AG04449 (cell line): Measurements from ENCODE around the gene RELCH.

Experiments
- CTCF ChIA-PET: fragments of 350-600 bp; formaldehyde crosslinking; extraction: SDS; loops from one replicate; lab custom pipeline; 2021; ENCODE audit warnings: antibody characterized with exemption; lab: Yijun Ruan, JAX
- POLR2A ChIA-PET: fragments of 400-600, 350-600 bp; formaldehyde crosslinking; extraction: SDS; loops from one replicate; lab custom pipeline; 2020; ENCODE audit warnings: antibody characterized with exemption, inconsistent platforms; lab: Yijun Ruan, JAX
- DNase-seq: peaks from one replicate; pipeline ENCODE4 v3.0.0-alpha.2; 2010; ENCODE audit warnings: low read depth, low spot score
- H3K4me3 ChIP-seq: 2 replicates; pipeline ENCODE4 v1.5.1; 2011; ENCODE audit warnings: low read depth, mild to moderate bottlenecking, control low read depth, low read length
- TF ChIP-seq, protein P1 (sequence below): IDR thresholded peaks from one replicate; pipeline ENCODE4 v1.5.1; 2011; ENCODE audit warnings: mild to moderate bottlenecking, moderate library complexity, low read length, control low read depth, inconsistent platforms; ENCODE audit not compliant: insufficient read depth; ENCODE audit errors: missing control alignments

RELCH gene

DNA sequence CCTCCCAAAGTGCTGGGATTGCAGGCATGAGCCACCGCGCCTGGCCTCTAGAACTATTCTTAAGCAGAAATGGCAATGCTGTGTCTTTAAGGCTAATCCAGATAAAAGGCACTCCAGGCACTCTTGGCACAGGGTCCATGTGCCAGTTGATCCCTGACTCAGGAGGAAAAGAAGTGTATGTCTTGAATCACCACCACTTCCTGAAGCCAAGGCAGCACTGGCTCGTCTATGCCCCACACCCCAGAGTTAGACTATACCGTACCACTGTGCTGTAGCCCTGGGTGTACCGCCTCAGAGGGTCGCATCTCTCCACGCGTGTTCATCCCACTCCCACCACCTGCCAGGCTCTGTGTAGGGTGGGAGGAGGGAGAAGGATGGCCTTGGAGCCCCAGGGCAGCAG lies 147.1 kb downstream of the RELCH start:
- ChIA-PET POLR2A (interaction anchor here (0.7 kb wide), 1 partner anchor 52 kb away, joined by 3 read pairs; no protein-coding TSS in a partner anchor), CTCF (no interaction called here)
- H3K4me3 ChIP-seq = no peak overlapping the region

DNA sequence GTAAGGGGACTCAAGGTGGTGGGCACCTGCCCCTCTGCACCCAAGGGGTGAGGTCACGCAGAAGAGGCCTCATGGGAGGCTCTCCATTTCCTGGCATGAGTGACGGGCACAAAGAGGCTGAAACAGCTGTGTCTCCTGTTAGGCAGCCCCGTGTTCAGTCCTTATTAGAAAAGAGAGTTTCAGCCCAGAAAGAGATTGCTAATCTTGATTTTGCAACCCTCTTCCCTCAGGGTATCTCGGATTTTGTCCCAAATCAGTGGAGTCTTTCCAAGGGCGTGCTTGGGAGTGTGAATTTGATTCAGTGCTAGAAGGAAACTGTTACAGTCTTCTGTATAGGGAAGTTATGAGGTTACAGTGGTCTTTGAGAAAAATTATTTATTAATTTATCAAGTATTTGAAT lies 148.4 kb downstream of the RELCH start:
- ChIA-PET CTCF (no interaction called here), POLR2A (no interaction called here)
- DNase-seq = no peak
- no peak overlapping the region for H3K4me3 ChIP-seq
- TF ChIP-seq, protein P1, sequence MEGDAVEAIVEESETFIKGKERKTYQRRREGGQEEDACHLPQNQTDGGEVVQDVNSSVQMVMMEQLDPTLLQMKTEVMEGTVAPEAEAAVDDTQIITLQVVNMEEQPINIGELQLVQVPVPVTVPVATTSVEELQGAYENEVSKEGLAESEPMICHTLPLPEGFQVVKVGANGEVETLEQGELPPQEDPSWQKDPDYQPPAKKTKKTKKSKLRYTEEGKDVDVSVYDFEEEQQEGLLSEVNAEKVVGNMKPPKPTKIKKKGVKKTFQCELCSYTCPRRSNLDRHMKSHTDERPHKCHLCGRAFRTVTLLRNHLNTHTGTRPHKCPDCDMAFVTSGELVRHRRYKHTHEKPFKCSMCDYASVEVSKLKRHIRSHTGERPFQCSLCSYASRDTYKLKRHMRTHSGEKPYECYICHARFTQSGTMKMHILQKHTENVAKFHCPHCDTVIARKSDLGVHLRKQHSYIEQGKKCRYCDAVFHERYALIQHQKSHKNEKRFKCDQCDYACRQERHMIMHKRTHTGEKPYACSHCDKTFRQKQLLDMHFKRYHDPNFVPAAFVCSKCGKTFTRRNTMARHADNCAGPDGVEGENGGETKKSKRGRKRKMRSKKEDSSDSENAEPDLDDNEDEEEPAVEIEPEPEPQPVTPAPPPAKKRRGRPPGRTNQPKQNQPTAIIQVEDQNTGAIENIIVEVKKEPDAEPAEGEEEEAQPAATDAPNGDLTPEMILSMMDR = no peak

More for the DNA sequence above, 147.1 kb downstream of the RELCH start:
- no peak for DNase-seq
- TF ChIP-seq, protein P1 = no peak

GRCh38 chr18:62336618-62337017 lies 149.6 kb downstream of the RELCH start:
- ChIA-PET POLR2A (no interaction called here), CTCF (no interaction called here)
- no peak for DNase-seq

GRCh38 chr18:62337336-62337735 lies 150.3 kb downstream of the RELCH start:
- TF ChIP-seq, protein P1 = no peak
- no peak overlapping the region for H3K4me3 ChIP-seq
- ChIA-PET CTCF (no interaction called here), POLR2A (no interaction called here)
- no peak for DNase-seq

More at GRCh38 chr18:62336618-62337017, 149.6 kb downstream of the RELCH start:
- TF ChIP-seq, protein P1 = no peak
- no peak overlapping the region for H3K4me3 ChIP-seq

DNA sequence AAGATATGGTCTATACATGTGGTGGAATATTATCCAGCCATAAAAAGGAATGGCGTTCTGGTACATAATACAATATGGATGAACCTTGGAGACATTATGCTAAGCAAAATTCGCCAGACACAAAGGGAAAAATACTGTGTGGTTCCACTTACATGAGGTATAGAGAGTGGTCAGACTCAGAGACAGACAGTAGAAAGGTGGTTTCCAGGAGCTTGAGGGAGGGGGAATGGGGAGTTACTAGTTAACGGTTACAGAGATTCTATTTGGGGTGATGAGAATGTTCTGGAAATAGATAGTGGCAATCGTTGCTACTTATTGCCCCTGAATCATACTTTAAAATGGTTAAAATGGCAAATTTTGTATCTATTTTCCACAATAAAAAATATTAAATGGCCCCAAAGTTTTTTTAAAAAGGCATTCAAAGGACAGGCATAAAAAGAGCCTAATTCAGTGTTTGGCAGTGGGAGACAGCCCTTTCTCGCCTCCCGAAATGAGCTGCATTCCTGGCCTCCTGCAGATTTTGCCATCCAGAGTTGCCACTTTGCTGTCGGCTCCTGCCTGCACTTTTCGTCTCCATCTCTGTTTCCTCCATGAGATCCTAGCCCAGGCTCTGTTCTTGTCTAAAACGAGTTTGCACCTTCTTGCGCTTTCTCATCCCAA lies 151.5 kb downstream of the RELCH start:
- DNase-seq = no peak
- CTCF ChIA-PET = no interaction called here
- POLR2A ChIA-PET = no interaction called here
- H3K4me3 ChIP-seq = no peak overlapping the region
- TF ChIP-seq, protein P1 = no peak

DNA sequence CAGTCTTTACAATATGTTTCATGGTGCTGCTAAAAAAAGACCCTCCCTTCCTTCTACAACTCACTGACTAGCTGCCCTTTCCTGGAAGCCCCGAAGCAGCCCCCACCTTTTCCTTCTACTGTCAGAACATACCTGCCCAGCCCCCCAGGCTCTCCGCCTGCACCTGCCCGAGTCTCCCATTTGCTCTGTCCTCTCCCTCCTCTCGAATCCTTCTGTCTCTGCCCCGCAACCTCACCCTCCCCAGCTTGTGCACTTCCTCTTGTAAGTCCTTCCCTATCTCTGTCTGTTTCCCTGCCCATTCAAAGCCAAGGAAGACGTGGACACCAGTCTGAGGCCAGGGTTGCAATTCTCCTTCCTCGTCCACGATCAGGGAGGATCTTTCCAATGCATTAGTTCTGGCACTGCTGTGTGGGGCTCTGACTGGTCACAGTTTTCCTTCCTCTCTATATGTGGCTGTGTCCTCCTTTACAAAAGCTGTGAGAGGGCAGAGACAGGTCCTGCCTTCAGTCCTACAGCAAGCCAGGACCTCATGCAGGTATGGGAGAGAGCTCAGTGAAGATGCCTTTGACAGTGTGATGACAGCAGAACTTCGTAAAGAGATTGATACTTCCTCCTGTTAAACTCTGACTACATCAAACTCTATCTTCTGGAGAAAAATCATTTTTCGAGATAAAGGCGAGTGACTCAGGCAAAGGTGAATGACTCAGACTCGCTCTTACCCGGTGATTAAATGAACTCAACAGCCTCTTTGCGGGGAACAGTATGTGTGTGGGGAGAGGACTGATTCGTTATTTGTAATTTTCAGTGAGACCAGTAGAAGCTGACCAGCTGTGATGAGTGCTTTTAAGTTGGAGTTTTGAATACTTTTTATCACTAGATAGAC lies 152.3 kb downstream of the RELCH start:
- no peak overlapping the region for H3K4me3 ChIP-seq
- ChIA-PET POLR2A (no interaction called here), CTCF (interaction anchor here (1.1 kb wide), 1 partner anchor 245 kb away, joined by 3 read pairs; no protein-coding TSS in a partner anchor)
- no peak for DNase-seq
- TF ChIP-seq, protein P1 = no peak
